GM18861 (cell line): ENCODE data around the gene EPB41L1.
"Not testable (repeated sequence)": the region's sequence is repeated elsewhere in the genome, so short reads cannot be mapped to it uniquely, and the experiment has no call there.

ENCODE experiments used
- ATAC-seq: cut with Tn5 transposase; IDR thresholded peaks from one replicate; pipeline ENCODE4 v1.9.1; 2021; ENCODE audit not compliant: unreplicated experiment

Gene EPB41L1

DNA sequence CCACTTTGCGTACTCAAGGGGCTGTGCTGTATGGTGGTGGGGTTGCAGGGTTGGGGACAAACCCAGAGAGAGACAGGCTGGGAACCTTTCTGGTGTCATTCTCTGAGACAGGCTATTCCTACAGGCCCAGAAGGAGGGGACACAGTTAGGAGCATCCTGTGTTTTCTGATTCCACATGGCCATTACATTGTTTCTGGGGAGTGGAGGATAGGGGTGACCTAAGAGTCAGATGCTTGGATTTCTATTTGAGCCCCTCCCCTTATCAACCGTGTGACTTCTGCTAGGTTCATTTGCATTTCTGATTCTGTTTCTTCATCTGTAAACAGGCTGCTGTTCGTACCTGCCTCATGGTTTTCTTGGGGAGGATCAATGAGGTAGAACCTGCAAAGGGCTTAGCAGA, 29.4 kb upstream of the EPB41L1 start:
- ATAC-seq = no peak

DNA sequence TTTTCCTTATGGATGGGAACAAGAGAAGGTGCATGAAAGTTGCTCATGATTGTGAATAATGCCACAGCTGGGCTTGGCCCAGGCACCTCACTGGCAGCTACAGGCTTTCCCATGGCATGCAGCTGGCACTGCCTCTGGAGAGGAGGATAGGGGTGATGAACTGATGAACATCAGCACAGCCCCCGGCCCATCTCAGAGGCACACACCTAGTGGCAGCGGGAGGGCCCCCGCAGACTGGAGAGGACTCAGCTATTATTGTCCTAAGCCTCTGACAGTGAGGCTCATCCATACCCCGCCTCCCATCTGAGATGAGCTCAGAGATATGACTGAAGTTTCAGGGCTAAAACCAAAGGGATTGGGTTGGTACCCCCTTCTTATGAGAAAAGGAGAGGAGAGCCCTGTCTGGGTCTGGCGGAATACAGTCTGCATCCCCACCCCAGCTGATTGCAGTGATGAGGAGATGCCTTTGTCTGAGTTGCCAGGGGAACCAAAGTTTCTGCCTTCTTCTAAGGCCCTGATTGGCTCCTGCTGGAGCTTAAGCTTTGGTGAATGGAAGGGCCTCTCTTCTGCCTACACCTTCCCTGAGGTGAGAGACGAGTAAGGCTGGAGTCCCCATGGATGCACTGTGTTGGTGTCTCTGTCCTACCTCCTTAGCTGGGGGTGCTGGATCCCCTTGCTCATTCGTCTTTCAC, 27.6 kb upstream of the EPB41L1 start:
- no peak for ATAC-seq

GRCh38 chr20:36128463-36129159, 25.9 kb upstream of the EPB41L1 start:
- no peak for ATAC-seq

DNA sequence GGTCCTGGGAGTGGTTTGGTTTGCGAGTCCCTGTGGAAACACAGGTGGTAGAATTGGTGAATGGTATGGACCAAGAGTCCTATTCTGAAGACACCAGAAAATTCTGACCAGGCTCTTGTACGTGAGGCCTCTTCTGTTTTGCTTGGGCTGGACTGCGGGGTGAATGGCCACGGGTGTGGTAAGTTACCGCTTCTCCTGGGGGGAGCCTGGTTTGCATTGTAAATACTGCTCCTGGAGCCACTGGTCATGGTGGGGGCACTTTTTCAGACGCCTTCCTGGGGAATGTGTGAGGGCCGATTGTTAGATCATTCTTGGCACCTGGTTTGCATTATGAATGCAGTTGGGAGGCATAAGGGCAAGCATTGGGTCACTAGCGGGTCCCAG, 25.4 kb upstream of the EPB41L1 start:
- ATAC-seq = no peak

GRCh38 chr20:36130390-36130789, 24.1 kb upstream of the EPB41L1 start:
- ATAC-seq = no peak

DNA sequence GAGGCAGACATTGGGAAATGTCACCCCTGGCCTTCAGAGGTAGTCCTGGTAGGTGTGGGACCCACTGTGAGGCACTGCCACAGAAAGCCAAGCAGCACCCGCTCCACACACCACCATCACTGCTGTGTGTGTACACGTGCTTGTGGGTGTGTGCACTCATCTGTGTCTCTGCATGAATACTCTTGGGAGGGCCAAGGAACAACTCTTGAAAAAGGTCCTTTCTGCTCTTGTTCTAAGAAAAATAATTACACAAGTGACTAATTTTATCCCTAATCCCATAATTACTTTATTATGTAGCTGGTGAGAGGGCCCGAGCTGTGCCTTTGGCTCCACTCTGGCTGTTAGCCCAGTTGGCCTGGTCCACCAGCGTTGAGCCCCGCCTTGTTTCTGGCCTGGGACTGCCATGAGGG, 21.7 kb upstream of the EPB41L1 start:
- ATAC-seq = no peak

- no peak for ATAC-seq
Observed at GRCh38 chr20:36133821-36134220, 20.7 kb upstream of the EPB41L1 start.

DNA sequence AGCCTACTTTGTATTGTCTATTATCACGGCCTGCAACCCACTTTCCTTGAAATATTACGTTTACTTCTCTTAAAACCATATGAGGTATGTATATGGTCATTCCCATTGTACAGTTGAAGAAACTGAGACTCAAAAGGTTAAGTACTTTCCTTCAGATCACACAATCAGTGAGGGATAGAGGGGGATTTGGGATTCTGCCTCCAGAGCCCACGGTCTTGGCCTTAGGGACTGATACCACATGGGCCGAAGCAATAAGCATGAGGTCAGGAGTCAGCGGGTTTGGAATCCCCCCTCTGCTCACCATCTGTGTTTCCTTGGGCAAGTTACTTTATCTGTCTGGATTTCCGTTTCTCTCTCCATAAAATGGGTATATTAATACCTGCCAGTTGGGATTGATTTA, 19.4 kb upstream of the EPB41L1 start:
- ATAC-seq = no peak

- no peak for ATAC-seq
Observed at GRCh38 chr20:36135821-36136220, 18.7 kb upstream of the EPB41L1 start.

GRCh38 chr20:36137313-36137712, 17.2 kb upstream of the EPB41L1 start:
- not testable (repeated sequence) for ATAC-seq

- ATAC-seq = no peak
Observed at GRCh38 chr20:36141310-36141709, 13.2 kb upstream of the EPB41L1 start.

GRCh38 chr20:36144336-36144735, 10.2 kb upstream of the EPB41L1 start:
- no peak for ATAC-seq

- no peak for ATAC-seq
Observed at GRCh38 chr20:36145877-36146707, 8.4 kb upstream of the EPB41L1 start.

DNA sequence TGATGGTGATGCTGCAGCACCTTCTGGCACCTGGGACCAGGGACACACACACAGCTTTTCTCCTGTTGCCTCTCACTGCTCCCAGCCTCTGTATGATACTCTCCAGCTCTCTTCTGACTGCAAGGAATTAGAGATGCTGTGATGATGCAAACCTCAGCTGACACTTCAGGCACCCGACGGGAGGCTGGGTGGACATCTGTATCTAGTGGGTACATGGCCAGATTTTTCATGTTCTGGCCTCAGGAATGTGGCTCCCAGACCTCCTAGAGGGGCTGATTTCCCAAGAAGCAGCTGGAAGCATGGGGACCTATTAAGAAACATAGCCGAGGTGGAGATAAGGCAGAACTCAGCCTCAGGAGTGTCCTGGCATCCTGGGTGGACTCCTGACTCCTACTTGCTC, 6.8 kb upstream of the EPB41L1 start:
- ATAC-seq = no peak

GRCh38 chr20:36148439-36148838, 6.1 kb upstream of the EPB41L1 start:
- no peak for ATAC-seq

GRCh38 chr20:36149012-36149411, 5.5 kb upstream of the EPB41L1 start:
- ATAC-seq = no peak

DNA sequence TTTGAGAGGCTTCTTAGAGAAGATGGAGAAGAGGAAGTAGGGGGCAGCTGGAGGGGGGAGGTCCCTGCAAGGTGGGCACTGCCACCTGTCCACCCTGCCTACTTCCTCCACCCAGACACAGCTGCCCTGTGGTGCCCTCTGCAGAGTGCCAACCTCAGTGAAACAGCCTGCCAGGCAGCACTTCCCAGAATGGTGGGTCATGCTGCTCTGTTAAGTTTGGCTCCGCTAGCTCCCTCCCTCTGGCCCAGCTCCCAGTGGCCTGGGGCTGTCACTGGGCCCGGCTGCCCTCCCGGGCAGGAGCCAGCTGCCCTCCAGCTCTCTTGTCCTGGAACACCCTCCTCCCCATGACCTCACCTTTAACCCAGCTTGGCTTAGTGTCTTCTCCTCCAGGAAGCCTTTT, 5.1 kb upstream of the EPB41L1 start:
- no peak for ATAC-seq

DNA sequence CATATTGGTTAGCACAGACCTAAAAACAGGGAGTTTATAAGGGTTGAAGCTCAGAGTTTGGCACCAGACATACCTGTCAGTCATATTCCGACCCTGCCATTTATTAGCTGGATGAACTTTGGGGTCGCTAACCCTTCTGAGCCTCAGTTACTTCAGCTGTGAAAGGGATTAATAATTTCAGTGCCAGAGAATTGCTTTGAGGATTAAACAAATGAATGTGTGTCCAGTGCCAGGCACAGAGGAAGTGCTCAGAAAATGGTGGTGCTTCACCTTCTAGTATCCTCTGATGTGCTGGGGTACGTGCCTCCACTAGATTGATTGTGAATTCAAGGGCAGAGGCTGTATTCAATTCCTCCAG, 4.1 kb upstream of the EPB41L1 start:
- no peak for ATAC-seq

- ATAC-seq = no peak
Observed at GRCh38 chr20:36150847-36151539, 3.5 kb upstream of the EPB41L1 start.

DNA sequence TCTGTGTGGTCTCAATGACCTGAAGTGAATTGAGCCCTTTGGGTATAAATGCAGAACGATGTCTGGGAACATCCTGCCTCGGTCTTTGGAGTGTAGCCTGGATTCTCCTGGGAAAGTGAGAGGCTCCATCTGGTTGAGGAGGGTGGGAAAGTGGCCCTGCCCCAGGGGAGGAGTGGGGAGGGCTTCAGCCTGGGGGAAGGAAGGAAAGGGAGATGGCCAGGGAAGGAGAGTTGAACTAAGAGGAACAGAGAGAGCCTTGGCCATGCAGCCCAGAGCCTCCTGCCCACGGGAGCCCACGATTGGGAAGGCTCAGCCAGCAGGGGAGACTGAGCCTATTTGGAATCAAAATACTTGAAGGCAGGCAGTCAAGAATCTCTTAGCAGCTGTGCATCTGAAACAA, 2.3 kb upstream of the EPB41L1 start:
- ATAC-seq = no peak

GRCh38 chr20:36153204-36153603, 1.3 kb upstream of the EPB41L1 start:
- ATAC-seq = no peak
